ENCODE measurements around the gene LGI1.

LGI1 gene

DNA sequence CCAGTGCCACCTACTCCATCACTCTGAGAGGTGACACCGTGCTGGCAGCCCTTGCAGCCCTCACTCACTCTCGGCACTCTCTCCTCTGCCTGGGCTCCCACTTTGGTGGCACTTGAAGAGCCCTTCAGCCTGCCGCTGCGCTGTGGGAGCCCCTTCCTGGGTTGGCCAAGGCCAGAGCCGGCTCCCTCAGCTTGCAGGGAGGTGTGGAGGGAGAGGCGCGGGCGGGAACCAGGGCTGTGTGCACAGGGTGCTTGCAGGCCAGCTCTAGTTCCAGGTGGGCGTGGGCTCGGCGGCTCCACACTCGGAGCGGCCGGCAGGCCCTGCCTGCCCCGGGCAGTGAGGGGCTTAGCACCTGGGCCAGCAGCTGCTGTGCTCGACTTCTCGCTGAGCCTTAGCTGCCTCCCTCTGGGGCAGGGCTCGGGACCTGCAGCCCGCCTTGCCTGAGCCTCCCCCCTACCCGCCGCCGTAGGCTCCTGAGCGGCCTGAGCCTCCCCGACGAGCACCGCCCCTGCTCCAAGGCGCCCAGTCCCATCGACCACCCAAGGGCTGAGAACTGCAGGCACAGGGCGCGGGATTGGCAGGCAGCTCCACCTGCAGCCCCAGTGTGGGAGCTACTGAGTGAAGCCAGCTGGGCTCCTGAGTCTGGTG, 87.4 kb downstream of the LGI1 start:
- TF ChIP-seq, protein P1, sequence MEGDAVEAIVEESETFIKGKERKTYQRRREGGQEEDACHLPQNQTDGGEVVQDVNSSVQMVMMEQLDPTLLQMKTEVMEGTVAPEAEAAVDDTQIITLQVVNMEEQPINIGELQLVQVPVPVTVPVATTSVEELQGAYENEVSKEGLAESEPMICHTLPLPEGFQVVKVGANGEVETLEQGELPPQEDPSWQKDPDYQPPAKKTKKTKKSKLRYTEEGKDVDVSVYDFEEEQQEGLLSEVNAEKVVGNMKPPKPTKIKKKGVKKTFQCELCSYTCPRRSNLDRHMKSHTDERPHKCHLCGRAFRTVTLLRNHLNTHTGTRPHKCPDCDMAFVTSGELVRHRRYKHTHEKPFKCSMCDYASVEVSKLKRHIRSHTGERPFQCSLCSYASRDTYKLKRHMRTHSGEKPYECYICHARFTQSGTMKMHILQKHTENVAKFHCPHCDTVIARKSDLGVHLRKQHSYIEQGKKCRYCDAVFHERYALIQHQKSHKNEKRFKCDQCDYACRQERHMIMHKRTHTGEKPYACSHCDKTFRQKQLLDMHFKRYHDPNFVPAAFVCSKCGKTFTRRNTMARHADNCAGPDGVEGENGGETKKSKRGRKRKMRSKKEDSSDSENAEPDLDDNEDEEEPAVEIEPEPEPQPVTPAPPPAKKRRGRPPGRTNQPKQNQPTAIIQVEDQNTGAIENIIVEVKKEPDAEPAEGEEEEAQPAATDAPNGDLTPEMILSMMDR (IDR thresholded peaks at IDR 0.05): no peak
- no peak for TF ChIP-seq ZFX (IDR thresholded peaks at IDR 0.05; ENCODE audit: borderline replicate concordance)
- H3K27ac ChIP-seq: no peak overlapping the region
